ENCODE results near the gene HNRNPF.
"Not testable (repeated sequence)": the region's sequence is repeated elsewhere in the genome, so short reads cannot be mapped to it uniquely, and the experiment has no call there.

HNRNPF gene

DNA sequence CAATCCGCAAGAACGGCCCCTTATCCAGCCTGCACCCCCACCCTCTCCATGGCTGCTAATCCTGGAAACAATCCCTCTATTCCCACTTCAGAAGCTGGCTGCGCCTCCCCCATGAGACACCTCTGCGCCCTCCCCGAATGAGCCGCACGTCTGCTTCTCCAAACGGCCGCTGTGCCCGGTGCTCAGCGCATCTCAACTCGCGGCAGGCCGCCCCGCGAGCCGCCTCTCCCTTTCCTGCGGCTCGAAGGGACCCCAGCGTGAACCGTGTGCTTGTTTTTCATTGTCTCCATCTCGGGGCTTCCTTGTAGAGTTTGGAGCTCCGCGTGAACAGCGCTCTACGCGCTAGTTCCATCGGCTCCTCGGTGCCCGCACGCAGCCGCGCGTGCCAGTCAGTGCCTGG, 58.3 kb downstream of the HNRNPF start:
- DNase-seq = peak in 8 of 56 donors; percentile 8 to 51 (median 36)

- no peak for DNase-seq
Observed at GRCh38 chr10:43350156-43350555, 58.8 kb downstream of the HNRNPF start.

DNA sequence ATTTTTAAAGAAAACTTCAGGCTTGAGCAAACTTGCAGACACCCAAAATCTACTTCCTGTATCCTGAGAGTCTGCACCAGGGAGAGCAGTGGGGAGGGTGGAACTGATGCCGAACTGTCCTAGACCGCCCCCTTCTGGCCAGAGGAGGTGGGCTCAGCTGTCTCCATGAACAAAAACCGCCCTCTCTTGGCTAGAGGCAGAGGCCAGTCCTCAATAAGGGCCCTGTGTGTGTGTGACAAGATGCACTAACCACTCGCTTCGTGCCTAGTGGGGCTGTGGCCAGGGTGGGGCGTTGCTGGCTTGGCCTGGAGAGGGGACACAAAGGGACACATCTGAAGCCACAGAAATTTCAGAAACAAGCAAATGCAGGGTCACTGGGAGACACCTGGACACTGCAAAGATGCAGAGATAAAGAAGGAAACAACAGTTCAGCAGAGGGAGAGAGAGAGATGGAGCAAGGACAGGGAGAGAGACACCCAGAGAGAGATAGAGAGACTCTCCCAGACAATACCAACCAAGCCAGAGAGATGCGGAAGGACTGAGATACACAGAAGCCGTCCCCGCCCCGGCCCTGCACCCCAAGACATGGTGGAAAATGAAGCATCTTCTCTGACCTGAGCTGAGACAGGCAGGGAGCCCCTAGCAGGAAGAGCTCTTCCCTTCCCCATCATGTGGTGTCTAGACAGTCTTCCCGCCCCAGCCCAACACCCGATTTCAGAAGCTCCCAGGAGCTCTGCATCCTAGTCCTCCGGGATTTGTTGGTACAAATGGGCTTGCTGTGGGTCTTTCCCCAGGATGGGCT, 60.3 kb downstream of the HNRNPF start:
- DNase-seq = peak; percentile 26 to 98 (median 87)

DNA sequence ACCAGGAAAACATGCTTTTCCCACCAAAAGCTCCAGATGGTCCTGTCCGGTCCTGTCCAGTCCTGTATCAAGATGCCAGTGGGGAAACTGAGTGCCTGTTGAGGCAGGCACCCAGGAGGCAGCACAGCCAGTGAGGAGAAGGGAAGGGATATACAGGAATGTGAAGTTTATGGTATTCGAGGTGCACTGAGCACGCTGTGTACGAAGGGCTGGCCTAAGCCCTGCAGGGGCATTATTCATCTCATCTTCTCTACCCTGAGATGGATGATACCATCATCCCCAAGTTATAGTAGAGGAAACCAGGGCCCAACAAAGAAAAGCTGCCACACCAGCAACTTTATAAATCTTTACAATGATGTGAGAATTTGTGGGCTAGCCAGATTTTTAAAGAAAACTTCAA, 61.0 kb downstream of the HNRNPF start:
- no peak for DNase-seq

DNA sequence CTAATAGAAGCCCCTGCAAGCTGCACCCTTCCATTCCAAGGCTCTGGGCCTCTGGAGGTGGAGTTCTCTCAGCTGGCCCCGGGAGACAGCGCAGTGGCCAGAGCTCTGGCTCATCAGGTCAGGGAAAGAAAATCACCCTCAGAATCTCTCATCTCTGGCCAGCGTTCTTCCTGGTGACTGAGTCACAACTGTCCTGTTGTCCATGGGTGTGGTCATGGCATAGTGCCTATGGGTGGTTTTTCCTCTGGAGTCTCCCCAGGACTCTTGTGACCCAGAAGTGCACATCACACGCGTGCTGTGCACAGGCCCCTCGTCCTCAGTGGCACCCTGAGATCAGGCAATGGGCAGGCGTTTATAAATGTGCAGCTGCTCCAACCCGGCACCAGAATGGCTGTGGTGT, 64.9 kb downstream of the HNRNPF start:
- no peak for DNase-seq

DNA sequence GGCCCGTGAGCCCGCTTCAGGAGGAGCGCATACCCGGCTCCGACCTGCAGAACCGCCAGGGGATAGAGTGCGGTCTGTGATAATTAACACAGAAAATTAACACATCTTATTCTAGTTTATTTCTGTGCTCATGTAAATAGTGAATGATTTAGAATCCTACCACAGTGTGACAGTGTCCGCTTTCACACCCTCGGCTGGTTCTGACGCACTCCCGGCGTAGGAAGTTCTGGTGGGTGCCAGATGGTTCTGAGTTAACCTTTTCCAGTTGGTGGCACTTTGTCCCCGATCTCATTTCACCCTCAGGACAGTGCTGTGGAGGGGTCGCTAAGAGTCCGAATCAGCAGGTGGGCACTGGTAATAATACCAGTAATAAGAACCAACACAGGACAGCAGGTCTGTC, 65.9 kb downstream of the HNRNPF start:
- DNase-seq = peak in 1 of 56 donors; percentile 14

GRCh38 chr10:43342279-43343125, 66.5 kb downstream of the HNRNPF start:
- no peak for DNase-seq

GRCh38 chr10:43341450-43341849, 67.5 kb downstream of the HNRNPF start:
- no peak for DNase-seq

- no peak for DNase-seq
Observed at GRCh38 chr10:43340619-43341018, 68.4 kb downstream of the HNRNPF start.

DNA sequence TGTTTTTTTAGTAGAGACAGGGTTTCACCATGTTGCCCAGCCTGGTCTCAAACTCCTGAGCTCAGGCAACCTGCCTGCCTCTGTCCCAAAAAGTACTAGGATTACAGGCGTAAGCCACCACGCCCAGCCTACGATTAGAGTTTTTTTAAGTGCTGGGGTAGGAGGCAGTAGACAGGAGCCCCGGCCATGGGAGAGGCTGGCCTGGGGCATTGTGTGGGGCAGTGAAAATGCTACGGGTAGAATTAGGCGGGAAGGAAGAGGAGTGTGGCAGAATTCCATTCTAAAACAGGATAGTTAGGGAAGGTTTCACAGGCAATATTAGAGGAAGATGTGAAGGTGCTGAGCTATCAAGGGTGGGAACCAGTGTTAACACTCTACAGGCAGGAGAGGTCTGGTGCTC, 68.9 kb downstream of the HNRNPF start:
- DNase-seq = no peak

- no peak for DNase-seq
Observed at GRCh38 chr10:43339136-43339535, 69.8 kb downstream of the HNRNPF start.

GRCh38 chr10:43338117-43338516, 70.9 kb downstream of the HNRNPF start:
- DNase-seq = no peak

DNA sequence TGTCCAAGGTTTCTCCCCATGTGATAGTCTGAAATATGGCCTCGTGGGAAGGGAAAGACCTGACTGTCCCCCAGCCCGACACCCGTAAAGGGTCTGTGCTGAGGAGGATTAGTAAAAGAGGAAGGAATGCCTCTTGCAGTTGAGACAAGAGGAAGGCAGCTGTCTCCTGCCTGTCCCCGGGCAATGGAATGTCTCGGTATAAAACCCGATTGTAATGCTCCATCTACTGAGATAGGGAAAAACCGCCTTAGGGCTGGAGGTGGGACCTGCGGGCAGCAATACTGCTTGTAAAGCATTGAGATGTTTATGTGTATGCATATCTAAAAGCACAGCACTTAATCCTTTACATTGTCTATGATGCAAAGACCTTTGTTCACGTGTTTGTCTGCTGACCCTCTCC, 71.5 kb downstream of the HNRNPF start:
- DNase-seq = not testable (repeated sequence)

DNA sequence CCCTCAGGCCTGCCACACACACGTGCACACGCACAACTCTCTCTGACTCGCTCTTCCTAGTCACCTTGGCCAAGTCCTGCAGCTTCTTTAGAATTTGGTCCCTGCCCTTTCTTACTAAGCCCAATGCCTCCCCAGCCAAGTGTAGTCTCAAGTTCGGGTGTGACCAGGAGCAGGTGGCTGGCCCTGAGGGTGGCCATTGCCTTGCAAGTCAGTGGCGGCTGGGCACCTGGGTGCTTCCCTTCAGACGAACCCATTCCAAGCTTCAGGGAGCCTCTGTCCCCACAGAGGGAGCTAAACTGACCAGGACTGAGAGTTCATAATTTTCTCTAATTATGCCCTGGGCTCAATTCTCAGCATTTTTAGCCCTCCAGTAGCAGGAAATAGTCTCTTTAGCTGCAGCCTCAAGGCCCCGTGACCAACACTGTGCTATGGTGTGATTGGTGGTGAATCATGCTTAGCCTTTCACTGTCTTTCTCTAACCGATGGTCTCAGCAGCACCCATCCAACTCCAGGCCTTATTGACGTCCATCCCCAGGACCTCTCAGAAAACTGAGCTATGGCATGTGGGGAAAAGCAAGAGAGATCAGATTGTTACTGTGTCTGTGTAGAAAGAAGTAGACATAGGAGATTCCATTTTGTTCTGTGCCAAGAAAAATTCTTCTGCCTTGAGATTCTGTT, 72.2 kb downstream of the HNRNPF start:
- DNase-seq = no peak

- DNase-seq = no peak
Observed at GRCh38 chr10:43336061-43336460, 72.9 kb downstream of the HNRNPF start.
